HEK293 (cell line): ENCODE results near the gene GOPC.

ENCODE experiments used
- CTCF ChIP-seq: fragments of 450-650 bp; formaldehyde crosslinking; IDR thresholded peaks from 2 replicates; pipeline ENCODE4 v1.5.1; 2016; ENCODE audit warnings: missing biosample characterization, missing genetic modification characterization
- PRDM2 ChIP-seq: fragments of 450-650 bp; formaldehyde crosslinking; IDR thresholded peaks from 2 replicates; pipeline ENCODE4 v1.5.1; 2016; ENCODE audit warnings: missing biosample characterization, missing genetic modification characterization, borderline replicate concordance
- TCF7L2 ChIP-seq: IDR thresholded peaks from 2 replicates; pipeline ENCODE4 v1.6.1; 2011; ENCODE audit warnings: low read depth, mild to moderate bottlenecking, inconsistent platforms, low read length, moderate library complexity, borderline replicate concordance
- ZNF2 ChIP-seq: fragments of 450-650 bp; formaldehyde crosslinking; IDR thresholded peaks from 2 replicates; pipeline ENCODE4 v1.5.1; 2016; ENCODE audit warnings: missing biosample characterization, missing genetic modification characterization
- ZNF274 ChIP-seq, 2 experiments: fragments of 200-500 bp in 1 of 2; fragments of 450-650 bp in 1 of 2; sonication (Bioruptor generic) in 1 of 2; formaldehyde crosslinking in 1 of 2; IDR thresholded peaks; 2 replicates each; pipeline versions ENCODE4 v1.5.1 to v1.6.1; 2014 to 2016; ENCODE audit warnings: borderline replicate concordance in 1 of 2, inconsistent platforms in 1 of 2, low read length in 1 of 2, missing biosample characterization in 1 of 2, missing genetic modification characterization in 1 of 2
- ZNF530 ChIP-seq: fragments of 450-650 bp; formaldehyde crosslinking; IDR thresholded peaks from 2 replicates; pipeline ENCODE4 v1.5.1; 2016; ENCODE audit warnings: low read depth, missing biosample characterization, missing genetic modification characterization
- ZNF777 ChIP-seq: fragments of 450-650 bp; formaldehyde crosslinking; IDR thresholded peaks from 2 replicates; pipeline ENCODE4 v1.5.1; 2017; ENCODE audit warnings: missing biosample characterization, missing genetic modification characterization, borderline replicate concordance
- ZNF785 ChIP-seq: fragments of 450-650 bp; formaldehyde crosslinking; IDR thresholded peaks from 2 replicates; pipeline ENCODE4 v1.5.1; 2016; ENCODE audit warnings: missing biosample characterization, missing genetic modification characterization

- TF ChIP-seq ZNF274 (IDR thresholded peaks at IDR 0.05; ENCODE audit: low read length) (no peak), ZNF274 (tag by site-specific recombination; IDR thresholded peaks at IDR 0.05; ENCODE audit: borderline replicate concordance) (no peak), CTCF (no peak), TCF7L2 (no peak), ZNF530 (tag by site-specific recombination) (no peak), ZNF777 (tag by site-specific recombination) (no peak), PRDM2 (tag by site-specific recombination) (no peak), ZNF785 (tag by site-specific recombination) (no peak), ZNF2 (no peak)
These were observed 16.7 kb downstream of the GOPC start for GRCh38 chr6:117585647-117586046.
